Stimulated activated CD8-positive, alpha-beta memory T cell treated with anti-CD3 and anti-CD28 coated beads, Interleukin-12 subunit alpha, Interleukin-12 subunit beta, amount 100 ng/mL, for 4 hours (primary cell): Measurements from ENCODE around the gene HPCAL4.
A peak's percentile ranks its signal among the peaks of the same experiment; 100 is the strongest.

Source experiments
- DNase-seq: peaks from one replicate; pipeline ENCODE4 v3.0.0-alpha.2; 2020; ENCODE audit warnings: low read depth

The HPCAL4 gene

DNA sequence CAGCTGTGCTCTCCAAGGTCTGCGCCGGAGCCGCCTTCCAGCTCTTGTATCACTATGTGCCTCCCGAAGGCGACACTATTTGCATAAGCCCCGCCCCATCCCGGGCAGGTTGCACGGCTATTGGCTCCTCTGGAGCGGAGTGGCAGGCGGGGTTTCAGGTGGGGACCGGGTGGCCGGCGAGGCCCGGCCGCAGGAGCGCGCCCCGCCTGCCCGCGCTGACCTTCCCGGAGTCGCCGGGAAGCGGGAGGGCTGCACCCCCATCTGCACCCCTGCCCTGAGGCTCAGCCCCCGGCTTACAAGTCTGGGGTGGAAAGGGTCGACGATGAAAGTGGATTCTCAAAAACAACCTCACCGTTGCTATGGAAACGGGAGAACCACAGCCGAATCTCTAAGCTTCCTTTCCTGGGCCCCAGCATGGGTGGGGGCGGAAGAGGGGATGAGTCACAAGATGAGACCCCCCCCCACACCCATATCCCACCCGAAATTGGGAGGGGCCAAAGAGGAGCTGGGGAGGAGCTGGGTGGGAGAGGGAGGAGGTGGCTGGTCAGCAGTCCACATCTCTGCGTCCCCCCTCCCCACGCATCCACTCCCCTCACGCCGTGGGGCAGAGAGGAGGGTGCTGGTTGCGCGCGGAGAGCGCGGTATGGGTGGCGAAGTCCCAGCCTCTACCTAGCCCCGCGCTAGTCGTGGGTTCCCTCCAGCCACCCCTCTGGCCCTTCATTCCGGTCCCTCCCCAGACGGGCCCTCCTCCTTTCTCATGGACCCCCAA lies at the start of gene HPCAL4:
HPCAL4 (minus strand) TSS at position 51 of the 769 bp plus-strand sequence. CDS start 6,830 bp downstream, outside the sequence.
- peak; percentile 76 for DNase-seq

DNA sequence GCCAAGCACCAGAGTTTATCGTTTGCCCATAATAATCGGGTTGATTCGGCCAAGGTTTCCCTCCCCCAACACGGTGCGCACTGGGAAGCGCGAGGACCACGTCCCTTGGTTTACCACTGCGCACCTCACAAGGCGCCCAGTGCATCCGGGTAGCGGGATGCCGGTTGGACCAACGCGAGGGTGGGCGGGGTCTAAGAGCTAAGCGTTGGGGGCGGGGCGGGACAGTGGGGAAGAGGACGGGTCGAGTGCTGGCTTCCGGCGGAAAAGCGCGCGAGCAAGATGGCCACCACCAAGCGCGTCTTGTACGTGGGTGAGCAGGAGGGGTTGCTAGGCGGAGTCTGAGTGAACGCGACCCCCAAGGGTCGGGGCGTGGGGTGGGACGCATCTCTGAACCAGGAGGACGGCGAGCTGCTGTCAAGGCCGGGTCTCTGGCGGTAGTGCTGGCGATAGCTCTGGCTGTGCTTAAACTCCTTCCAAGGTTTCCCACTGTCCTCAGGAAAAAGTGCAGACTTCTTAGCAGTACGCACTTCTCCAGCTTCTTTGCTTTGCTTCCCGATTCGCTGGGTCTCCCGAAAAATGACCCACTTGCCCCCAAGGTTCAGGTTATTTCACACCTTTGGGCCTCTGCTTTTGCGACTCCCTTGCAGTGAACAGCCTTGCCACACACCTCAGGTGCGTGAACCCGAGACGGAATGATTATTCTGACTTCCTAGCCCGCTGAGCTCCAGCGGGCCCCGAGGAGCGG lies 47.6 kb upstream of the HPCAL4 start, which contains the start of gene PPIE:
PPIE (plus strand) TSS at position 261 of the 745 bp plus-strand sequence; CDS start at position 280, 19 bp downstream.
- peak; percentile 90 for DNase-seq

DNA sequence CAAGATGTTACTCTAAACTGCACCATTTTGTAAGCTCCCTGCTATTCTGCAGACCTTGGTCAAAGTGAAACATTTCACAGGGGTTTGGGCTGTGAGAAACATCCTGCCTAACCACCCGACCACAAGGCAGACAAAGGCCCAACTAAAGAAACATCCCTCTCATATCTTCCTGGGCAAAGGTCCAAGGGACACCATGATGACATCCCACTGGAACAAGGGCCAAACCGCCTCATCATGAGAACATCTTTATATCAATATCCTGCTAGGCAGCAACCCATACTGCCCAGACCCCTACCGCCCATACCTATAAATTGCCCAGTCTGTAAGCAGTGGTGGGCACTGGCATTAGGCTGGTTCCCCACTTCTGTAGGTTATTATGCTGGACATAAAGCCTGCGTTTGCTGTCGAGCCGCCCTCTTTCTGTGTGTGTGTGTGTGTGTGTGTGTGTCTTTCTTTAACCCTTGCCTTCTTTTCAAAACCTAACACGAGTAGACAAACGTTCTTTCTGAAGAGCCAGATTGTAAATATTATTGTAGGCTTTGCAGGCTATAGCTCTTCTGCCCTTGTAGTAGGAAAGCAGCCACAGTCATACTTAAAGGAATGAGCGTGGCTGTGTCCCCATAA lies 46.4 kb upstream of the HPCAL4 start:
- no peak for DNase-seq

DNA sequence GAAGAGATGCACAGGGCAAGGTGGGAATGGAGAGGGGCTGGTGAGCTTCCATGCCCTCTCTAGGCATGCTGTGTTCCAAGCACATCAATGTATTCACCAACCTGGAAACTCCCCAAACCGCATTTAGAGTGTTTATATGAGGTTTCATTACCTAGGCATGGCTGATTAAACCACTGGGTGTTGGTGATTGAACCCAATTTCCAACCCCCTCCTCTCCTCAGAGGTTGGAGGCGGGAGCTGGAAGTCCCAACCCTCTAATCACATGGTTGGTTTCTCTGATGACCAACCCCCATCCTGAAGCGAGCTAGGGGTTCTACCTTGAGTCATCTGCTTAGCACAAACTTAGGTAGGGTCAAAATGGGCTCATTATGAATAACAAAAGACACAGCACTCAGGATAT lies 44.5 kb upstream of the HPCAL4 start:
- DNase-seq = no peak

DNA sequence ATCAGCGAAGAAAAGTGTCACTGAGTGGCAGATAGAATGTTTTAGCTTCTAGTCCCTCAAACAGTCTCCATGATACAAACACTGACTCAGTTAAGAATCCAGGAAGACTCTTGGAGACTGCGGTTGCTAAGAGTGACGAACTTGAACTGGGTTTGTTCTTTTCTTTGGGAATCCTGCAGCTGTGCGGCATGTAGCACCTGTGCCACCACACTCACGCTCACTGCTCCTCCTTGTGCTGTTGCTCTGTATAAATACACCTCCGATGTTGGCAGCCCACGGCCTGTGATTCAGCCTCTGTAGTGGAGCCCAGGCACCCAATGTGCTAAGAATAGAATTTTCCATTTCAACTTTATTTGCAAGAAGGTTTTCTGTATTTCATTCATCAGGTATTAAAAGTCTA lies 41.9 kb upstream of the HPCAL4 start:
- no peak for DNase-seq

DNA sequence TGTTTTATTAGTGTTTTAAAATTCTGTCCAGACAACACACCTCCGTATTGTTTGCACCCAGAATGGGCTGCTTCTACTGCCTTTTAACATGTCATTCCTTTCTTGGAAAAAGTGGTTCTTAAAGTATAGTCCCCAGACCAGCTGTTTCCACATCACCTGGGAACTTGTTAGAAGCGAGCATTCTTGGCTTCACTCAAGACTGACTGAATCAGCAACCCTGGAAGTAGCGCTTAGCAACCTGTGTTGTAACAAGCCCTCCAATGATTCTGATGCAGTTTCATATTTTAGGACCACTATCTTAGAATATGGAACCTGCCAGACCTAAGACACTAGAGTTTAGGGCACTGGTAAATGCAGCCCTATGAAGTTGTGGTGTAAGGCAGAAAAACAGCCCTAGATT lies 41.5 kb upstream of the HPCAL4 start:
- no peak for DNase-seq

DNA sequence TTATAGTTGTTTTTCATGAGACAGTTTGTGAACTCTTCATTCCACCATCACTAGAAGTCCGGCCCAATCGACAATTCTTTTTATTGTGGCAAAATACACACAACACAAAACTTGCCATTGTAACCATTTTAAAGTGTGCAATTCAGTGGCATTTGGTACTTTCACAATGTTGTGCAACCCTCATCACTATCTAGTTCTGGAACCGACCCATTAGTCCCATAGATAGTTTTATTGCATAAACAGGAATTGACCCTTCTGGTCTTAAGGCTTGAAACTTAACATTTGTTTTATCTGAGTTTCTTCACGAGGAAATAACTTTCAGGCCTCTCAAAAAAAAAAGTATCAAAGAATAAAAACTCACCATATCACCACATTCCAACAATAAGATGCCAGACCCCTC lies 38.6 kb upstream of the HPCAL4 start:
- no peak for DNase-seq

DNA sequence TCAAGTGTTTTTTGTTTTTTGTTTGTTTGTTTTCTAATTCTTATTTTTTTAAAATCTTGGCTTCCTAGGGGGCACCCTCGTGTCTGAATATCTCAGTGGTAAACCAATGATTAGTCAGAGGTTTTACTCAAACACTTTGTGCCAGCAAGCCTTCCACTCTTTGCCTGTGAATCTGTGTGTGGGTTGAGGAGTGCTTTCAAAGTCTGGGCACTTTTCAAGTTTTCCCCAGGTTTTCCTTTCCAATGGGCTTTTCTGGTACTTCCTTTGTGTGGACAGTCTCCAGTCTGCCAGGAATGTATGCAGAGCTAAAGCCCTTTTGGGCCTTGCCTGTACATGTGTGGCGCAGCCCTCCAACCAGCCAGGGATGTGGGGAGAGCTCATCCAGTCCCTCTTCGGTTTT lies 37.8 kb upstream of the HPCAL4 start:
- no peak for DNase-seq

DNA sequence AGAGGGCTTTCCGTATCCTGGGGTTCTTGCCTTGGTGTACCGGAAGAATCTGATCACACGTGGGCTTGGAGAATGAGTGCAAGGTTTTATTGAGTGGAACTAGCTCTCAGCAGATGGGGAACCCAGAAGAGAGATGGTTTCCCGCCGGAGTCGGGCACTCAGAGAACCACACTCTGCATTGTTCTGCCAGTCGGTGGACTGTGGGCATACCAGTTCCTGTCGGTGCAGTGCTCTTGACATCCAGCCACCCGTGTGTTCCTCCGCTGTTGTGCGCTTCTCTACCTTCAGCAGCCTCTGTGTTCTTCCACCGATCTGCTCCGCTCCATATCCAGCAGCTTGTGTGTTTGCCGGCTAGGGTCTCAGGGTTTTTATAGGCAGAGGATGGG lies 36.7 kb upstream of the HPCAL4 start:
- no peak for DNase-seq

DNA sequence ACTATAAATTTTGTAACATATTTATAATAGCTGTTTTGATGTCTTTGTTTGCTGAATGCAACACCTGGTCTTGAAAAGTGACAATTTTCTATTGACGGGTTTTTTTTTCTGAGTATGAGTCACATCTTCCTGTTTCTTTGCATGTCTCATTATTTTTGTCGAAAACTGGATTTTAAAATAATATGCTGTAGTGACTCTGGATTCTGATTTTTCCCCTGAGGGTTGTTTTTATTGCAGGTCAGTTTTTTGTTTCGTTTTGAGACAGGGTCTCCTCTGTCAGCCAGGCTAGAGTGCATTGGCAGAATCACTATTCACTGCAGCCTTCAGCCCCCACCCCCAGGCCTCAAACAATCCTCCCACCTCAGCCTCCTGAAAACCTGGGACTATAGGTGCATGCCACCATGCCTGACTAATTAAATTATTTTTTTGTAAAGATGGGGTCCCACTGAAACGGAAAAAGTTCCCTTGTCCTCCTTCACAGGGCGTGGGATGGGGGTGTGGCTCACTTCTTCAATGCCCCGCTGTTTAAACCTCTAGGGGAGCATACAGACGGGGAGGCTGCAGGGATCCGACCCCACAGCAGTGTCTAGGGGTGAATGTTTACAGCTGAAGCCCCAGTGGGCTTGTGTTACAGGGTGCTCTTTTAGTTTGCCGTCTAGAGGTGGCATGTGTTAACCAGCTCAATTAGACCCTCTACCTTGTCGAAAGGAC lies 36.1 kb upstream of the HPCAL4 start:
- no peak for DNase-seq

DNA sequence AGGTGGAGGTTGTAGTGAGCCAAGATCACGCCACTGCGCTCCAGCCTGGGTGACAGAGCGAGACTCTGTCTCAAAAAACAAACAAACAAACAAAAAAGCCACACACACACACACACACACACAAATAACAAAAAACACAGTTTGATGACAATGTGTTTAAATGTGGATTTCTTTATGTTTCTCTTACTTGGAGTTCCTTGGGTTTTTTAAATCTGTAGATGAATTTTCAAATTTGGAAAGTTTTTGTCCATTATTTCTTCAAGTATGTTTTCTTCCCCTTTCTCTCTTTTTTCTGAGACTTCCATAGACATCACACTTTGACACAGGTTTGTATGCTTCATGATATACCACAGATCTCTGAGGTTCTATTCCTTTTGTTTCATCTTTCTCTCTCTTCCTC lies 35.4 kb upstream of the HPCAL4 start:
- DNase-seq = no peak

DNA sequence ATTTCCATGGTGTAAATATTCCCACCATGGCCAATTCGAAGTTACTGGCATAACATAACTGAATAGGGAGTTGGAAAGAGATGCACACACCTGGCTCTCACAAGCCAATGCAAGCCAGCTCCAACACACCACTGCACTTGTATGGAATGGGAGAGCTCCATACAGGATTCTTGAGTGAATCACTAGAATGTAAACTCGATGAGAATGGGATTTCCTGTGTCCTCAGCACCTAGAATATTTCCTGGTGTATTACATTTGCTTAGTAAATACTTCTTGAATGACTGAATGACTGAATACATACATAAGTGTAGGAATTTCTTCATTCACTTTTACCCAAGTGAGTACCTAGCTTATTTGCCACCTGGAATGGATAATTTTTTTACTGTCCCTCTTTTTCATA lies 31.3 kb upstream of the HPCAL4 start:
- DNase-seq = no peak

DNA sequence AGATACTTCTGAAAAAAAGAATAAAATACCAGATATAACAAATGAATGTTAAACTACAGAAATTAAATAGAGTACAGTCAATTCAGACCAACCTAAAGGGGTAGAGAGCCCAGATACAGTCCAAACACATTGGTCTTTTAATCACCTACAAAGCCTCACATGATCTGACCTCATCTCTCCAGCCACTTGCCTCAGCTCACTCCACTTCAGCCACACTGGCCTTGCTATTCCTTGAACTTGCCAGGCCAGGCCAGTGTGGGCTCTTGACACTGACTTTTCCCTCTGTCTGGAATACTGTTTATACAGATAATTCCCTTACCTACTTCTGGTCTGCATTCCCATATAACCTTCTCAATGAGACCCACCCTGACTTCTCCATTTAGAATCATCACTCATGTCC lies 30.4 kb upstream of the HPCAL4 start:
- no peak for DNase-seq

DNA sequence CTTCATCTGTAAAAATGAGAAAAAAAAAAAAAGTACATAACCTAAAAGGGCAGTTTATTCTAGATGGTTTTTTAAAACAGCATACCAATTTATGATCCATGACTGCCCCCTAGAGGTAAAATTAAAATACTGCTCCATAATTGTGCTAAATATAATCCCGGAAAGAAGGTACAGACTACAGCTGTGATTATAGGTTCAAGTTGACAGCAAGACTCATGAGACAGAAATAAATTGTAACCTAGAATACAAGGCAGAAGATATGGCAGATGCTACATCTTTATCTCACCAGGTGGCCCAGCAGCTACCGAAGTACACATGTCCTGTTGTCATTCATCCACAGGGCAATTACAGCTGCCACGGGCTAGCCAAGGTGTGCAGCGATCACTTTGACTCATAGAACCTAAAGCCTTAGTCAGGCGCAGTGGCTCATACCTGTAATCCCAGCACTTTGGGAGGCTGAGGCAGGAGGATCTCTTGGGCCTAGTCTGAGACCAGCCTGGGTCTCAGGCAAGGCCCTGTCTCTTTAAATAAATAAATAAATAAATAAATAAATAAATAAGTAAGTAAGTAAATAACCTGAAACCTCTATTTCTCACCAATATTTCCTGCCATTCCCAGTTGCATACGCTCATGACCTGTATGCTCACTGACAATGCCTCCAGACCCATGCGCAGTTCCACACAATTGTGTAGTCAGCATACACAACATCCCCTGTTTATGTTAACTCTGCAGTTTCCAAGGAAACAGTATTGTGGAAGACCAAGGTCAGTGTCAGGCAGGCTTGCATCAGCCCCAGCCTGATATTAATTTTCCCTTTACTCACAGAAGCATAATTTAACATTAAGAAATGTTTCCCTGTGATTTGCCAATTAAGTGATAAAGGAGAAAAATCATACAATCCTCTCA lies 29.1 kb upstream of the HPCAL4 start:
- DNase-seq = no peak

DNA sequence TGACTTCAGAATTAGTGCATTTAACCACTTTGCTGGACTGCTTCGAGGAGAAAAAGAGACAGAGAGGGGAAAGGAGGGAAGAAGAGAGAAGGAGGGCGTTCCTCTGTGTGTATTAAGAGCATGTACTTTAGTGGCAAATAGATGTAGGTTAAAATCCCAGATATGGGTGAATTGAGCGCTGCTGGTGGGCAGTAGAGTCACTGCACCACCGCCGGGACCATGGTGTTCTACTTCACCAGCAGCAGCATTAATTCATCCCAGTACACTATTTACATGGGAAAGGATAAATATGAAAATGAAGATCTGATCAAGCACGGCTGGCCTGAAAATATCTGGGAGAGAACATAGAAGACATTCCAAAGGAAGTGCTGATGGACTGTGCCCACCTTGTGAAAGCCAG lies 26.6 kb upstream of the HPCAL4 start:
- no peak for DNase-seq

DNA sequence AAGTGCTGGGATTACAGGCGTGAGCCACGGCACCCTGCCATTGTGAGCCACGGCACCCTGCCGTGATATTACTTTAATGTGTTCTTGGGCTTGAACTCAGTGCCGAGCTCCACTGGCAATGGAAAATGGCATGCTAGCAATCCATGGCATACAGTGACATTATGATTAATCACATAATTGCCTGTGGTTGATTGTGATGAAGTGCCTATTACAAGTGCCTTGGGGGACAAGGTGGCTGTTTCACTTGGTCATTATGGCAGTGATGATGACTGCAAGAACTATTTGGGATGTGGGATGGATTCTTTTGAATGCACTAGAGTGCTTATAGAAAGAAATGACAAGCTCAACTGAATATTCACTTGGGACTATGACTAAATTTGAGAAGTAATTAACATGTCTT lies 22.3 kb upstream of the HPCAL4 start:
- no peak for DNase-seq

DNA sequence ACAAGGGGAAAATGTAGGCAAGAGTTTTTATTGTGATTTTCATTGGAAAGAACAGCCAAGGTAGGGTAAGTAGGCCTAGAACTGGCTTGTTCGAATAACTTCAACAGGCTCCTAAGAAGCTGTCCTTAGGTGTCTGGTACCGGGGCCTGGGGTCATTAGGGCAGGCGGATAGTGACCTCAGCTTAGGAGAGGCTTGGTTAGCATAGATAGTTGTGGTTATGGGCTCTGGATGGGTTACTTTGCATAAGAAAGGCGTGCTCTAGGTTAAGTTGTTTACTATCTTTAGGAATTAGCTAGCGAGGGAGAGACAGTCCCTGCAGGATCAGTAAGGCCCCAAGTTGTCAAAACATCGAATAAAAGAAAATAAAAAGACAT lies 20.7 kb upstream of the HPCAL4 start:
- no peak for DNase-seq

DNA sequence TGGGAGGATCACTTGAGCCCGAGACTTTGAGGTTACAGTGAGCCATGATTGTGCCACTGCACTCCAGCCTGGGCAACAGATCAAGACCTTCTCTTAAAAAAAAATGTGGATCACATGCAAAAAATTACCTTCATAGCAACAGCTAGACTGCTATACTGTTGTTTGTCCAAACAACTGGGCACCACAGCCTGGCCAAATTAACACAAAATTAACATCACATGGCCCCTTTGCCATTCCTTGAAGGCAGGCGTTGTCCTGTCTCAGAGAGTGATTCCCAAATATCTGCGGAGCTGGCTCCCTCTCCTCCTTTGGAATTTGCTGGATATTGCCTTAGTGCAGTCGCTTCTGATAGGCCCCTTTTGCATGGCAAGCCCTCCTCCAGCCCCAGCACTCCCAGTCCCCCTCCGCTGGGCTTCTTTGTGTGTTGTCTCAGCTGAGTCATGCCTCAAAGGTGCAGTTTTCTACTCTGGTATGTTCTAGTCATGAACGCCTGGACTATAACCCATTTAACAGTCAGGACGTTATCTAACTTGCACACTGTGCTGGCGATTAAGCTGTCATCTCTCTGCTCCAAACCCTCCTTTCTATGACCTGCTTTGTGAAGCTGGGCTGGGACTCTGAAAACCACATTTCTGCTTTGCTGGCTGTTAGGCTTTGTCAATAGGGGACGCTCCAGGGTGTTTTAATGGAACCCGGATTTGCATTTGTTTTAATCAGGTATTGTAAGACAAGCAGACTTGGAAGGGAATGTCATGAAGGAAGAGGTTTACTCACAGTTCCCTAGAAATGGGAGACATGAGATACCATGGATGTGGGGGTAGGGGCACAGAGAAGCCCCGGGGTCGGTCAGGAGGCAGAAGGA lies 20.1 kb upstream of the HPCAL4 start:
- DNase-seq = no peak

DNA sequence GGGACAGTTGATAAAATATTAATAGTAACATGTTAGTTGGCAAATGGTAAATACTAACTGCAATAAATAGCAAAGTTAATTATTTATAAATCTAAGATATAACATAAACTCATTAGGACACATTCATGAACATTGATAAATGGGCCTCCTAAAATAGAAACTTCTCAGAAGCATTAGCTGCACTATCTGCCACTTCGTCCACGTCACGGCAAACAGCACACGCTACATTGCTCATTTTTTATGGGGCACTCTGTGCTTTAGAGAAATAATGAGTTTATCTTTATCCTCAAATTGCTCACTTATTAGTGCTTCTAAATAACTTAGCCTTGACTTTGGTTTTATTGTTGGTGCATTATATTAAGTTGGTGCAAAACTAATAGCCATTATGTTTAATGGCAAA lies 16.3 kb upstream of the HPCAL4 start:
- DNase-seq = no peak

DNA sequence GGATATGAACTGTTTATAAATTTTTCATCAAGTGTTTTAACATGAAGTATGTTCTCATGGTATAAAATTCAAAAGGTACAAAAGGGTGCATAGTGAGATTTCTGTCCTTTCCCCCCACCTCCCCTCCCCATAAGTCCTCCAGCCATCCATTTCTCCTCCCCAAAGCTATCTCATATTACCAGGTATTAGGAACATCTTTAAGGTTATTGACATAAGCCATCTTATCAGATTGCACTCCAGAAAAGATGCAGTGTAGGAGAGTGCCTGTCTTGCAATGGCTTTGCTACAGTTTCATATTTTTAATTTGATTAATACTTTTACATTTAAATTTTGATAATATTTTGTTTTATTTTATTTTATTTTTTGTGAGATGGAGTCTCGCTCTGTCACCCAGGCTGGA lies 13.5 kb upstream of the HPCAL4 start:
- DNase-seq = no peak

DNA sequence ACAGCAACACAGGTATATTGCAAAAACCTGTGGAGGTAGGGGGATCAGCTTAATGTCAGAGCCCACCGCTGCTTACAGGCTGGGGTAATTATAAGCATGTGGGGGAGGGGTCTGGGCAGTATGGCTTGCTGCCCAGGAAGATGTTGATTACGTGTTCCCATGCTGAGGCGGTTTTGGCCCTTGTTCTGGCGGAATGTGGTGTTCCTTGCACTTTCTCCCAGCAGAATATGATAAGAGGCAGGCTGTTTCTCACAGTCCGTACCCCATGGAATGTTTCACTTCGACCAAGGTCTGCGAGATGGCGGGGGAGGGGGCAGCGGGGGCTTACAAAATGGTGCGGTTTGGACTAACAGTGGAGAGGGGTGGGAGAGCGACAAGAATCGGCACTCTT lies 9.8 kb upstream of the HPCAL4 start:
- DNase-seq = no peak
